Measurements from ENCODE around the gene GGTLC2.
"Not testable (repeated sequence)": the region's sequence is repeated elsewhere in the genome, so short reads cannot be mapped to it uniquely, and the experiment has no call there.

GGTLC2 gene

DNA sequence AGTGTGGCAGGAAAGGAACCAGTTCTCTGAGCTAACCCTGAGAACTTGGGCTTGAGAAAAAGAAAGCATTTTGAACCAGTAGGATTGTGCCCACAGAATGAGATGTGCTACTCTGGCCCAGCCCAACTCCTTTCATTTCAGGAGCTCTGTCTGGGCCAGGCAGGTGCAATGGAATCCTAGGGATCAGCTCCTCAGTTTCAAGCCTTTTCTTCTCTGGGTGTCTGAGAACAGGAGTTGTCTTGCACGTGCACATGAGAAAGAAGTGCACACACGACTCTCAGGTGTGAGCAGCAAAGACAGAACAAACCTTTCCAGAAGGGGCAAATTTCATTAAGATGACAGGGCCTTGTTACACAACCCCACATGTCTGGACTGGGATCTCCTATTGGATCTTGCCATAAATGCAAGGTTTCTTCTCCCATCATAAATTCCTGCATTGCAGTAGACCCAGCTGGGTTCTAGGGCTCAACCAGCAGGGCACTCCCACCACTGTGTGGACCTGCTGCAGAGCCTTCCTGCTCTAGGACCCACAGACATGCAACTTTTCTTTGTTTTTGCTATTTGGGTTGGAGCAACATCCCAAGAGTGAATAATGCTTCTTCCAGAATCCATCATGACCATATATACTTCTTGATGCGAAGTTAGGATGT is 24.5 kb upstream of the GGTLC2 start:
- DNase-seq (ENCODE audit: low spot score) = no peak
- TF ChIP-seq, protein P1, sequence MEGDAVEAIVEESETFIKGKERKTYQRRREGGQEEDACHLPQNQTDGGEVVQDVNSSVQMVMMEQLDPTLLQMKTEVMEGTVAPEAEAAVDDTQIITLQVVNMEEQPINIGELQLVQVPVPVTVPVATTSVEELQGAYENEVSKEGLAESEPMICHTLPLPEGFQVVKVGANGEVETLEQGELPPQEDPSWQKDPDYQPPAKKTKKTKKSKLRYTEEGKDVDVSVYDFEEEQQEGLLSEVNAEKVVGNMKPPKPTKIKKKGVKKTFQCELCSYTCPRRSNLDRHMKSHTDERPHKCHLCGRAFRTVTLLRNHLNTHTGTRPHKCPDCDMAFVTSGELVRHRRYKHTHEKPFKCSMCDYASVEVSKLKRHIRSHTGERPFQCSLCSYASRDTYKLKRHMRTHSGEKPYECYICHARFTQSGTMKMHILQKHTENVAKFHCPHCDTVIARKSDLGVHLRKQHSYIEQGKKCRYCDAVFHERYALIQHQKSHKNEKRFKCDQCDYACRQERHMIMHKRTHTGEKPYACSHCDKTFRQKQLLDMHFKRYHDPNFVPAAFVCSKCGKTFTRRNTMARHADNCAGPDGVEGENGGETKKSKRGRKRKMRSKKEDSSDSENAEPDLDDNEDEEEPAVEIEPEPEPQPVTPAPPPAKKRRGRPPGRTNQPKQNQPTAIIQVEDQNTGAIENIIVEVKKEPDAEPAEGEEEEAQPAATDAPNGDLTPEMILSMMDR (IDR thresholded peaks at IDR 0.05; ENCODE audit: extremely low read depth, missing control alignments) = no peak

- not testable (repeated sequence) for DNase-seq (ENCODE audit: low spot score)
Measured at GRCh38 chr22:22628546-22629495, 15.6 kb upstream of the GGTLC2 start.

- not testable (repeated sequence) for DNase-seq (ENCODE audit: low spot score)
Measured at GRCh38 chr22:22631223-22631652, 13.2 kb upstream of the GGTLC2 start.

DNA sequence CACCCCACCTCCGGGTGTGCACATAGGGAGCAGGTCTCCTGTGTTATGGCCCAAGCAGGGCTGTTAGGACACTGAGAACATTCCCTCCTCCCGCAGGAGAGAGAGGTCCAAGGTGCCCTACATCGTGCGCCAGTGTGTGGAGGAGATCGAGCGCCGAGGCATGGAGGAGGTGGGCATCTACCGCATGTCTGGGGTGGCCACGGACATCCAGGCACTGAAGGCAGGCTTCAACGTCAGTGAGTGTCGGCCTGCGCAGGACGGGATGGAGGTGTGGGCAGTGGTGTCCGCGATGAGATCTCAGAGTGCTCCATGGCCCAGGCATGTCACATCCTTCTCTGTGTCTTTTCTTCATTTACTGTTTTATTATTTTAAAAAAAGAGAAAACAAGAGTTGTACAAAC is 12.2 kb upstream of the GGTLC2 start:
- DNase-seq (ENCODE audit: low spot score) = not testable (repeated sequence)

DNA sequence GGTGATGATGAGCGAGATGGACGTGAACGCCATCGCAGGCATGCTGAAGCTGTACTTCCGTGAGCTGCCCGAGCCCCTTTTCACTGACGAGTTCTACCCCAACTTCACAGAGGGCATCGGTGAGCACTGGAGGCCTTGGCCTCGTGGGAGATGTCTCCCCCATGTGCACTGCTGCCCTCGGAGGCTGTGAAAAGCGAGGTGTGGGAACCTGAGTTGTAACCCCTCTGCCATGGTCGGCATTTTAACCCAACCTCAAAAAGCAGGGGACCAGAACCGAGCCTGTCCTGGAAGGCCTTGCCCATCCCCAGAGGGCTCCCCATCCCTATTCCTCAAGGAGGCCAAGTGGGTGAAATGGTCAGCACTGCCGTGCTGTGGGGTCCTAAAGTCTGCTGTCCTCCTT is 10.9 kb upstream of the GGTLC2 start:
- DNase-seq (ENCODE audit: low spot score) = not testable (repeated sequence)

DNA sequence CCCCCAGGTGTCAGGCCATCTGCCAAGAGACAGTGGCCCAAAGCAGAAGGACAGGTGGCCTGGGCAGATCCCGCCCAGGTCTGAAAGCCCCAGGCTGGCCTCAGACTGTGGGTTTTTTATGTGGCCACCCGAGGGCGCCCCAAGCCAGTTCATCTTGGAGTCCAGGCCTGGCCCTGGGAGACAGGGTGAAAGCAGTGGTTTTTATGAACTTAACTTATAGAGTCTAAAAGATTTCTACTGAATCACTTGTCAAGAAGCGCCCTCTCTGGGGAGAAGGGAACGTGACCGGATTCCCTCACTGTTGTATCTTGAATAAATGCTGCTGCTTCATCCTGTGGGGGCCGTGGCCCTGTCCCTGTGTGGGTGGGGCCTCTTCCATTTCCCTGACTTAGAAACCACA is 8.2 kb upstream of the GGTLC2 start:
- DNase-seq (ENCODE audit: low spot score) = not testable (repeated sequence)

DNA sequence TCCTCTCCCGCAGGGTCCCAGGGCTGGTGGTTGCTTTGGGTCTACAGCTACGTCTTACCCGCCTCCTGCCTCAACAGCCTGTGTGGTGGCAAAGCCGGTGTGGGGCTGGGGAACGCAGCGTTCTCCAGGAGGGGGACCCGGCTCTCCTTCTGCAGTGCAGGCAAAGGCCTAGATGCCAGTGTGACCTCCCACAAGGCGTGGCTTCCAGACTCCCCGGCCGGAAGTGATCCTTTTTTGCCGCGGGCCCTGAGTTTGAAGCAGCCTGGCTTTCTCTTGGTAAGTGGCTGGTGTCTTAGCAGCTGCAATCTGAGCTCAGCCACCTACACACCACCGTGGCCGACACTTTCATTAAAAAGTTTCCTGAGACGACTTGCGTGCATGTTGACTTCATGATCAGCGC is 6.1 kb upstream of the GGTLC2 start:
- not testable (repeated sequence) for DNase-seq (ENCODE audit: low spot score)

DNA sequence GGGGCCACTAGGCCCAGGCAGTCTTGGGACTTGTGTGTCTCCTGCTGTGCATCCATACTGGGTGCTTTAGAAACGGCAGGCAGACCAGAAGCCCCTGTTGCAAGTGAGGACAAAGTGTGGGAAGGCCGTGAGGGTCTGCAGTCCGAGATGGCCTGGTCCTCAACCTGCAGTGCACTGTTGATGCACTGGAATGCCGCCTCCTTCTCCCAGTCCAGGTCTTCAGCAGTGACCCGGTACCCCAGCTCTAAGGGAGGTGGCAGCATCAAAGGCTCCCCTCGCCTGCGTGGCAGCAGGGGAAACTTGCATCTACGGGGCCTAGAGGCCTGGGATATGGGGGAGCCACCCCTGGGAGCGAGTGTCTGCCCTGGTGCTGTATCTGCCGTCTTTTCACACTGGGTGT is 2.2 kb upstream of the GGTLC2 start:
- not testable (repeated sequence) for DNase-seq (ENCODE audit: low spot score)

DNA sequence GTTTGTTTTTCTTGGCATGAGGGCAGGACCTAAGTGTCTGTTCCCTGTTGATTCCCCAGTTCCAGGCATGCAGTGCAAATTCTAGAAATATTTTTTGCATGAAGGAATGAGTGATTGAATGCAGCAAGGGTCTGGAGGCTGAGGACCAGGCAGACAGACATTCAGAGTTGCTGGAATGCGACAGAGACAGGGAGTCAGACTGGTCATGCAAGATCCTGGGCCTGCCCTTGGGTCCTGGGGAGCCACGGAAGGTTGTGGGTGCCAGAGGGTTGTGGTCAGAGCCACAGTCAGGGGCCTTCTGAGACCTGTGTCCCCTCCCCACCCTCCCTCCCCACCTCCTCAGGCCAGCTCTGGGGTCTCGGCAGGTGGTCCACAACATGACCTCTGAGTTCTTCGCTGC is 1.6 kb downstream of the GGTLC2 start:
- DNase-seq (ENCODE audit: low spot score) = not testable (repeated sequence)

DNA sequence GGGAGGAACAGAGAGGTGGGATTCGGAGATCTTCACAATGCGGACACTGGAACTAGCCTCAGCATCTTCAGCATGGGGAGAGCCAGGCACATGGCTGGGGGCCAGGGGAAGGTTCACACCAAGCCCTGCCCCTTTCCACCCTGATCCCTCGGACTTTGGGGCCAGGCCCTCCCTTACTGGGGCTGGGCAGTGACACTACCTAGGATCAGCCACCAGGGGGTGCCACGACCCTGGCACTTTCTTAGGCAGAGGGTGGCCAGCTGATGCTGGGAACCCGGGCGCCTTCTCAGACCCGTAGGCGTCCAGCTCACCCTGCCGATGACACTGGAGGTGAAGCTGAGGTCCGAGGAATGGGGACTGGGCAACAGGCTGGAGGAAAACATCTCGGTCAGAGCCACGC is 3.5 kb downstream of the GGTLC2 start:
- not testable (repeated sequence) for DNase-seq (ENCODE audit: low spot score)

- DNase-seq (ENCODE audit: low spot score) = not testable (repeated sequence)
Measured at GRCh38 chr22:22648863-22649536, 4.6 kb downstream of the GGTLC2 start.

- DNase-seq (ENCODE audit: low spot score) = not testable (repeated sequence)
Measured at GRCh38 chr22:22649761-22650160, 5.3 kb downstream of the GGTLC2 start.

GRCh38 chr22:22650398-22650797 is 6.0 kb downstream of the GGTLC2 start:
- DNase-seq (ENCODE audit: low spot score) = not testable (repeated sequence)

DNA sequence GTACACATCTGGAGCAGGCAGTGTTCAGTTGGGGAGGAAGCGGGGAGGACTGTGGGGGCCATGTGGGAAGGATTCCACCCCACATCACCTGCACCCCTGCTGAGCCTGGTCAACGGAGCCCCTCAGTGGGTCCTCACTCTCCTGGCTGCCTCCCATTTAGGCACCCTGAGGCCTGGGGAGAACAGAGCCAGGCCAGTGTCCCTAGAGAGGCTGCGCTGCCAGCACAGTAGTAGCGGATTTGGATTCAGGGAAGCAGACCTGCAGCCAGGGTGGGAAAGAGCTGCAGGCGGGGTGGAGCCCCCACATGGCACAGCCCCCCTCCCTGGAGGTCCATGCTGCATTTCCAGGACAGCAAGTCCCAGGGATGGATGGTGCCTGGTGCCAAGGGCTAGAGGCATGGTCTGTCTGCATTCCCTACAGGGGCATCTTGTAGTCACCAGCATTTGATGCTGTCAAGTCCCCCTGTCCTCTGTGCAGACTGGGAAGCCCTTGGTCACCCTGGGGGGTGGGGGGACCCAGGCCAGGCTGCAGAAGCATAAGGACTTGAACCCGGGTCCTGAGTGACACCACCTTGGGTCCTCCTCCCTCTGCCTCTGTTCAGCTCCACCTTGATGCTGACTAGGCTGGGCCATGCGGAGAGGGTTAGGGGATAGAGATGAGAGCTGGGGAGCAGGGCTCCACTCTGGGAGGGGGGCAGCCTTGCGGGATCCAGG is 6.5 kb downstream of the GGTLC2 start:
- not testable (repeated sequence) for DNase-seq (ENCODE audit: low spot score)

DNA sequence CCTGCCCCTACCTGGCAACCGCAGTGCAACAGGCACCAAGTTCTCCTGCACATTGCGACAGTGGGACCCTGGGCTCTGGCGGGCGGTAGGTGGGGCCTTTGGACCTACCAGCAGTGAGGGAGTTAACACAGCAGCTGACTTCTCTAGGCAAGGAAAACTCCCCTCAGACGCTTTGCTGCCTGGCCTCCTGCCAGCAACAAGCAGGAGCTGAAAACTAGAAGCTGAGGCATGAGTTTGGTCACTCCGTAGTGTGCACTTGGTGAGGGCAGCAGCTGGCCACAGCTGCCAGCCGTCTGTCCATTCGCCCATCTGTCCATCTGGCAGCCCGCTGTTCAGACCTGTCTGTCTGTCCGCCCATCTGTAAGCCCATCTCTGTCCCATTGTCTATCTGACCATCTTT is 7.2 kb downstream of the GGTLC2 start:
- not testable (repeated sequence) for DNase-seq (ENCODE audit: low spot score)

DNA sequence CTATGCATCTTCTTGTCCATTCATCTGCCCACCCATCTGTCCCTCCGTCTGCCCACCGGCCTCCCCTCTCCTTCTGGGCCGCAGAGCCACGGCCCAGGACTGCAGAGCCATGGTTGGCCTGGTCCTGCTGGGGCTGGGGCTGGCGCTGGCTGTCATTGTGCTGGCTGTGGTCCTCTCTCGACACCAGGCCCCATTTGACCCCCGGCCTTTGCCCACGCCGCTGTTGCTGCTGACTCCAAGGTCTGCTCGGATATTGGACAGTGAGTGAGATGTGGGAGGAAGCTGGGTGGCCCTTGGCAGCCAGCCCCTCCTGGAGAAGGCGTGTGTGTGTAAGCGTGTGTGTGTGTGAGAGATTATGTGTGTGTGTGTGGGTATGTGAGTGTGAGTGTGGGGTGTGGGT is 7.7 kb downstream of the GGTLC2 start:
- not testable (repeated sequence) for DNase-seq (ENCODE audit: low spot score)

DNA sequence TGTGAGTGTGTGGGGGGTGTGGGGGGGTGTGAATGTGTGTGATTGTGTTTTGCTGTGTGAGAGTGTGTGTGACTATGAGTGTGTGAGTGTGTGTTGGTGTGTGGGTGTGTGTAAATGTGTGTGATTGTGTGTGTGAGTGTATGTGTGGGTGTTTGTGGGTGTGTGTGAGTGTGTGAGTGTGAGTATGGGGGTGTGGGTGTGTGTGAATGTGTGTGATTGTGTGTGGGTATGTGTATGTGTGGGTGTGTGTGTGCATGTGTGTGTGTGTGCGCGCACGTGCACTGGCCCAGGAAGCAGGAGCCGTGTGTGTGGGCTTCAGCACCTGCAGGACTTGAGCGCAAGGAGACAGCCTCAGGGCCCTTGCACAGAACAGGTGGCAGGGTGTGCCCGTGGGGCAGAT is 8.2 kb downstream of the GGTLC2 start:
- DNase-seq (ENCODE audit: low spot score) = not testable (repeated sequence)

DNA sequence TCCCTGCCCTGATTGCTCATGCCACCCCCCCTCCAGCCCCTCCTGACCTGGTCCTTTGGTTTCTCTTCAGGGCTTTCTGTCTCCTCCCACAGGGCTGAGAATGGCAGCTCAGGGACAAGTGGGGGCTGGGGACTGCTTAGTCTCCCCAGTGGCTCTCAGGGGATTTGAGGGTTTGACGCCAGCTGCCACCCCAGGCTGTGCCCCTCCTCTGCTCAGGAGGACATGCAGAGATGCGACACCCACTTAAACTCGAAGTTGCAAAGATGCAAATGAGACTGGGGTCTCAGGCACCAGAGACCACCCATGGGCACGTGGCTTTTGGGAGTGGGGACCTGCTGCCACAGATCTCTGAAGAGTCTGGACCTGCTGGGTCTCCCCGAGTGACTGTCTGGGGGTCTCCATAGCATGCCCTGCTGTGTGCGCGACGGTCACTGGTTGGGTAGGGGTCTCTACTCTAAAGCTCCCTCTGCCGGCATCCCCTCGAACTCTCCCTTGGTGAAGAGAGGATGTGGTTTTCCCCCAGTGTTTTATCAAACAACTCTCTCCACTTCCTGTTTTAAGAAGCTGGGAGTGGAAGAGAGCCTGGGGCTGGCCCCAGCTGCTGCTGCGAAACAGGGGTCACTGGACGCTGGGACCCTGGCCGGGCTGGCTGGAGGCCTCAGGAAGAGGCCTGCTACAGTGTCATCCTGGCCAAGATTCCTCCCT is 9.4 kb downstream of the GGTLC2 start:
- DNase-seq (ENCODE audit: low spot score) = not testable (repeated sequence)
